Fibroblast of lung (primary cell): ENCODE measurements around the gene RIMBP3B.
"Not testable (repeated sequence)": the region's sequence is repeated elsewhere in the genome, so short reads cannot be mapped to it uniquely, and the experiment has no call there.

Source experiments
- CTCF ChIP-seq, 2 donors: IDR thresholded peaks in 1 of 2; conservative IDR thresholded peaks in 1 of 2; 1 replicate in 1 of 2; 2 replicates in 1 of 2; pipeline ENCODE4 v1.5.1; 2011 to 2012; ENCODE audit warnings: low read length in 2 of 2, control low read depth in 1 of 2, inconsistent platforms in 1 of 2, low read depth in 1 of 2, mild to moderate bottlenecking in 1 of 2
- EZH2 ChIP-seq: IDR thresholded peaks from 2 replicates; pipeline ENCODE4 v1.5.1; 2012; ENCODE audit warnings: low read length, control low read depth, mild to moderate bottlenecking; ENCODE audit errors: missing control alignments

- not testable (repeated sequence) for TF ChIP-seq CTCF (conservative IDR thresholded peaks at IDR 0.05 in 1 of 2, IDR thresholded peaks at IDR 0.05 in 1 of 2; ENCODE audit: low read depth in 1 of 2, low read length in 2 of 2); EZH2
Observed at GRCh38 chr22:21364362-21364761, 19.2 kb upstream of the RIMBP3B start.
